SK-N-SH (cell line): Measurements from ENCODE around the gene ZC3H7A. TPM values are rescaled to one million over a fixed set of nuclear protein-coding genes. Genes with fewer than 3 reads are reported as not detected.

Experiments
- CTCF ChIA-PET: fragments of 300-600, 350-600 bp; formaldehyde crosslinking; extraction: SDS; loops from one replicate; lab custom pipeline; 2021; lab: Yijun Ruan, JAX
- POLR2A ChIA-PET: fragments of 350-600 bp; sonication (Branson Sonifier 250); formaldehyde crosslinking; extraction: SDS; loops from one replicate; lab custom pipeline; 2020; ENCODE audit warnings: antibody characterized with exemption, inconsistent platforms; lab: Yijun Ruan, JAX
- DNase-seq: peaks from one replicate; pipeline ENCODE4 v3.0.0; 2012
- H2AFZ ChIP-seq: fragments of 200-600 bp; sonication (generic); 2 replicates; pipeline ENCODE4 v1.8.1; 2016; ENCODE audit warnings: antibody characterized with exemption, mild to moderate bottlenecking, low read depth
- H3F3A ChIP-seq: fragments of 200-600 bp; sonication (generic); replicated peaks from 2 replicates; pipeline ENCODE3; 2016; ENCODE audit warnings: antibody characterized with exemption, mild to moderate bottlenecking; ENCODE audit not compliant: insufficient read depth
- H3K27ac ChIP-seq, 2 experiments: fragments of 200-500 bp in 1 of 2; fragments of 200-600 bp in 1 of 2; sonication (Bioruptor generic) in 1 of 2; sonication (generic), shearing (Covaris generic) in 1 of 2; 2 replicates each; pipeline versions ENCODE4 v1.5.1 to v1.6.1; 2014 to 2016; ENCODE audit warnings: low read depth in 2 of 2, inconsistent platforms in 1 of 2, low read length in 1 of 2, mild to moderate bottlenecking in 1 of 2, mixed read lengths in 1 of 2
- H3K27me3 ChIP-seq: fragments of 200-600 bp; sonication (generic), shearing (Covaris generic); 2 replicates; pipeline ENCODE4 v1.6.1; 2016; ENCODE audit warnings: mixed run types; ENCODE audit not compliant: insufficient read depth
- H3K36me3 ChIP-seq, 2 experiments: fragments of 200-500 bp in 1 of 2; fragments of 200-600 bp in 1 of 2; sonication (Bioruptor generic) in 1 of 2; sonication (generic) in 1 of 2; replicated peaks in 1 of 2; 2 replicates each; pipeline versions ENCODE3 to v1.5.1; 2014 to 2016; ENCODE audit warnings: low read length in 1 of 2, mild to moderate bottlenecking in 1 of 2; ENCODE audit not compliant: insufficient read depth in 2 of 2, control insufficient read depth in 1 of 2
- H3K4me1 ChIP-seq, 2 experiments: fragments of 200-500 bp in 1 of 2; fragments of 200-600 bp in 1 of 2; sonication (Bioruptor generic) in 1 of 2; sonication (generic), shearing (Covaris generic) in 1 of 2; 2 replicates each; pipeline versions ENCODE4 v1.5.1 to v1.6.1; 2014 to 2016; ENCODE audit warnings: low read depth in 1 of 2, low read length in 1 of 2, mixed run types in 1 of 2; ENCODE audit not compliant: insufficient read depth in 2 of 2, control insufficient read depth in 1 of 2
- H3K4me2 ChIP-seq: fragments of 200-600 bp; sonication (generic), shearing (Covaris generic); 2 replicates; pipeline ENCODE4 v1.6.1; 2017; ENCODE audit warnings: mixed run types
- H3K4me3 ChIP-seq, 2 experiments: fragments of 200-500 bp in 1 of 2; fragments of 200-600 bp in 1 of 2; sonication (Bioruptor generic) in 1 of 2; sonication (generic), shearing (Covaris generic) in 1 of 2; 2 replicates each; pipeline versions ENCODE4 v1.5.1 to v1.8.1; 2014 to 2016; ENCODE audit warnings: low read depth in 2 of 2, inconsistent platforms in 1 of 2, low read length in 1 of 2, mild to moderate bottlenecking in 1 of 2, mixed read lengths in 1 of 2, moderate library complexity in 1 of 2
- H3K79me2 ChIP-seq: fragments of 200-600 bp; sonication (generic); 2 replicates; pipeline ENCODE4 v1.8.1; 2017; ENCODE audit warnings: mild to moderate bottlenecking; ENCODE audit not compliant: insufficient read depth
- H3K9ac ChIP-seq: fragments of 200-600 bp; sonication (generic); 2 replicates; pipeline ENCODE4 v1.6.1; 2017; ENCODE audit warnings: mixed run types
- H3K9me2 ChIP-seq: fragments of 200-600 bp; sonication (generic); 2 replicates; pipeline ENCODE4 v1.6.1; 2017; ENCODE audit warnings: mixed run types
- H3K9me3 ChIP-seq: fragments of 200-600 bp; sonication (generic); 2 replicates; pipeline ENCODE4 v1.6.1; 2017; ENCODE audit warnings: mixed run types, mild to moderate bottlenecking, moderate library complexity
- H4K20me1 ChIP-seq: fragments of 200-600 bp; sonication (generic); 2 replicates; pipeline ENCODE4 v1.6.1; 2017; ENCODE audit warnings: mild to moderate bottlenecking, mixed run types; ENCODE audit not compliant: insufficient read depth
- EP300 ChIP-seq, 2 experiments: IDR thresholded peaks; 2 replicates each; pipeline versions ENCODE4 v1.4.0 to v1.6.1; 2012; ENCODE audit warnings: borderline replicate concordance in 1 of 2, low read depth in 1 of 2, low read length in 1 of 2
- FOXJ3 ChIP-seq: sonication (generic); formaldehyde crosslinking; IDR thresholded peaks from 2 replicates; pipeline ENCODE4 v1.5.1; 2020; ENCODE audit warnings: mild to moderate bottlenecking, missing genetic modification reagents
- GABPA ChIP-seq: IDR thresholded peaks from 2 replicates; pipeline ENCODE4 v1.4.0; 2012; ENCODE audit warnings: low read depth, mild to moderate bottlenecking
- JUND ChIP-seq: IDR thresholded peaks from 2 replicates; pipeline ENCODE4 v1.4.0; 2012
- RAD21 ChIP-seq: IDR thresholded peaks from 2 replicates; pipeline ENCODE4 v1.6.1; 2012; ENCODE audit warnings: mild to moderate bottlenecking, low read length
- RCOR1 ChIP-seq: fragments of 150-350 bp; IDR thresholded peaks from 2 replicates; pipeline ENCODE4 v1.6.1; 2017; ENCODE audit warnings: antibody characterized with exemption, low read length
- RFX5 ChIP-seq: IDR thresholded peaks from 2 replicates; pipeline ENCODE4 v1.6.1; 2012; ENCODE audit warnings: mild to moderate bottlenecking, improper control_type of control experiment, low read length
- TEAD4 ChIP-seq: IDR thresholded peaks from 2 replicates; pipeline ENCODE4 v1.4.0; 2012; ENCODE audit warnings: mild to moderate bottlenecking, borderline replicate concordance; ENCODE audit not compliant: insufficient read depth
- WGBS: methylation state at CpG from one replicate; pipeline ENCODE4 v1.1.6; 2017; ENCODE audit warnings: low lambda C conversion rate; 5-methylcytosine and 5-hydroxymethylcytosine counted together
- polyA plus RNA-seq, 3 experiments: library from polyadenylated mRNA; depleted of rRNA; stranded (reverse); fragments of >200 nt; gene quantifications; 2 replicates each; pipeline ENCODE4 v1.2.3, GENCODE V29; 2012
- TF ChIP-seq, protein P1 (sequence below): IDR thresholded peaks from 2 replicates; pipeline ENCODE4 v1.6.1; 2012; ENCODE audit warnings: mild to moderate bottlenecking, low read depth, low read length, moderate library complexity
- TF ChIP-seq, protein P2 (sequence below): fragments of 200-600 bp; sonication (generic); IDR thresholded peaks from 2 replicates; pipeline ENCODE4 v1.6.1; 2017; ENCODE audit warnings: antibody characterized with exemption, mild to moderate bottlenecking, moderate library complexity
- TF ChIP-seq, protein P3 (sequence below): IDR thresholded peaks from 2 replicates; pipeline ENCODE4 v1.4.0; 2012; ENCODE audit warnings: low read depth, borderline replicate concordance
- TF ChIP-seq, protein P4 (sequence below): IDR thresholded peaks from 2 replicates; pipeline ENCODE4 v1.4.0; 2012; ENCODE audit warnings: low read depth
- TF ChIP-seq, protein P5 (sequence below): fragments of 150-350 bp; IDR thresholded peaks from 2 replicates; pipeline ENCODE4 v1.6.1; 2017; ENCODE audit warnings: antibody characterized with exemption, low read length, low read depth, borderline replicate concordance

The ZC3H7A gene
- polyA plus RNA-seq, 1 of the 3 experiments (the other 2 are of a cell fraction), result 31.9 TPM

DNA sequence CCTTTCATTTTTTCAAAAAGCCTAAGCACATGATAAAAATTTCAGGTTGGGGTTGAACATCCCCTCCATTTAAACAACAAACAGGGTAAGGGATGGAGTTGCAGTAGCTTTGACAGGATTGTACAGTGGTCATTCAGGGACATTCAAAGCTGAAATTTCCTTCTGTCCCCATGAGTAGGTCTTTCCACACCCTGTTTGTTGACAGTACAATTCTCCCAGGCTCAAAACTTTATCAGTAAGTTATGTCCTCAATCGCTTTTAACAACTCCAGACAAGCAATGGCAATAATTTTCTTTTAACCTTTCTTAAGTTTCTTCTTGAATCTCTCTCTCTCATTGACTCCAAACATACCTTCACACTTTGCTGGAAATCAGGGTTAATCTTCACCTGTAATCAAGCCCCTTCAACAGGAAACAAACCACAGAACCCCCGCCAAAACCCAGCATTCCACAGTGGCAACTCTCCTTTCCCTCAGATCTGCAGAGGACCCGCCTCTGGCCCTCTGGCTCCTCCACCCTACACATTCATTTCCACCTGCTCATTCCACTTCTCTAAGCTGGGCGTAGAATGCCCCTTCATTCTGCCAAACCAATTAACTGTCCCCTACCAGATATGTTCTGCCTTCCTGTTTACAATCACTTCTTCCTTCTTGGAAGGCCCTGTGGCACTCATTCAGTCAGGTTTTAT lies 75.1 kb downstream of the ZC3H7A start:
- no peaks in the 10 kb centered on the region for H4K20me1 ChIP-seq
- DNase-seq, result no peak
- CTCF ChIA-PET, result interaction anchor here (1.3 to 4.7 kb wide), 2 partner anchors 7 to 326 kb away, joined by 7 to 29 read pairs; no protein-coding TSS in a partner anchor

DNA sequence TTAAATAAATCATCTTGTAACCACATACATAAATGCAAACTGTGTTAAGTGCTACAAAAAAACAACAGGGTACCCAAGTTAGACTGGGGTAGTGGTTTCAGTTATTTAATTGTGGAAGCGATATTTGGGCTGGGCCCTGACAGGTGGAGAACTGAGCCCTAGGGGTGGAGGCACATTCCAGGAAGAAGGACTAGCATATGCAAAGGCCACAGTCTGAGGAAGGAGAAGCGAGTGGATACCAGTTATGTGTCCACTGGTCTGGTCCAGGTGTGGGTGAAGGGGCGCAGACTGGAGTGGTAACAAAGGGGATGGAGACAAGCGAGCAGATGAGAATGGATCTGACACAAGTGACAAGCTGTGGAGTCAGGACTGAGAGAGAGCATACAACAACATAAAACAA lies 77.3 kb downstream of the ZC3H7A start:
- Histone ChIP-seq H3K9me2 (no peaks in the 10 kb centered on the region), H3K27ac (no peak overlapping the region), H3K4me1 (peaks cover 0 to 4% of the 10 kb centered on the region in 2 experiments; a peak in 1 of 4 replicates), H3K9me3 (no peaks in the 10 kb centered on the region)
- ChIA-PET CTCF (interaction anchor here (2.2 kb wide), 1 partner anchor 323 kb away, joined by 14 read pairs; no protein-coding TSS in a partner anchor), POLR2A (no interaction called here)
- TF ChIP-seq, protein P1, sequence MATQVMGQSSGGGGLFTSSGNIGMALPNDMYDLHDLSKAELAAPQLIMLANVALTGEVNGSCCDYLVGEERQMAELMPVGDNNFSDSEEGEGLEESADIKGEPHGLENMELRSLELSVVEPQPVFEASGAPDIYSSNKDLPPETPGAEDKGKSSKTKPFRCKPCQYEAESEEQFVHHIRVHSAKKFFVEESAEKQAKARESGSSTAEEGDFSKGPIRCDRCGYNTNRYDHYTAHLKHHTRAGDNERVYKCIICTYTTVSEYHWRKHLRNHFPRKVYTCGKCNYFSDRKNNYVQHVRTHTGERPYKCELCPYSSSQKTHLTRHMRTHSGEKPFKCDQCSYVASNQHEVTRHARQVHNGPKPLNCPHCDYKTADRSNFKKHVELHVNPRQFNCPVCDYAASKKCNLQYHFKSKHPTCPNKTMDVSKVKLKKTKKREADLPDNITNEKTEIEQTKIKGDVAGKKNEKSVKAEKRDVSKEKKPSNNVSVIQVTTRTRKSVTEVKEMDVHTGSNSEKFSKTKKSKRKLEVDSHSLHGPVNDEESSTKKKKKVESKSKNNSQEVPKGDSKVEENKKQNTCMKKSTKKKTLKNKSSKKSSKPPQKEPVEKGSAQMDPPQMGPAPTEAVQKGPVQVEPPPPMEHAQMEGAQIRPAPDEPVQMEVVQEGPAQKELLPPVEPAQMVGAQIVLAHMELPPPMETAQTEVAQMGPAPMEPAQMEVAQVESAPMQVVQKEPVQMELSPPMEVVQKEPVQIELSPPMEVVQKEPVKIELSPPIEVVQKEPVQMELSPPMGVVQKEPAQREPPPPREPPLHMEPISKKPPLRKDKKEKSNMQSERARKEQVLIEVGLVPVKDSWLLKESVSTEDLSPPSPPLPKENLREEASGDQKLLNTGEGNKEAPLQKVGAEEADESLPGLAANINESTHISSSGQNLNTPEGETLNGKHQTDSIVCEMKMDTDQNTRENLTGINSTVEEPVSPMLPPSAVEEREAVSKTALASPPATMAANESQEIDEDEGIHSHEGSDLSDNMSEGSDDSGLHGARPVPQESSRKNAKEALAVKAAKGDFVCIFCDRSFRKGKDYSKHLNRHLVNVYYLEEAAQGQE, result no peak
- TF ChIP-seq, protein P2, sequence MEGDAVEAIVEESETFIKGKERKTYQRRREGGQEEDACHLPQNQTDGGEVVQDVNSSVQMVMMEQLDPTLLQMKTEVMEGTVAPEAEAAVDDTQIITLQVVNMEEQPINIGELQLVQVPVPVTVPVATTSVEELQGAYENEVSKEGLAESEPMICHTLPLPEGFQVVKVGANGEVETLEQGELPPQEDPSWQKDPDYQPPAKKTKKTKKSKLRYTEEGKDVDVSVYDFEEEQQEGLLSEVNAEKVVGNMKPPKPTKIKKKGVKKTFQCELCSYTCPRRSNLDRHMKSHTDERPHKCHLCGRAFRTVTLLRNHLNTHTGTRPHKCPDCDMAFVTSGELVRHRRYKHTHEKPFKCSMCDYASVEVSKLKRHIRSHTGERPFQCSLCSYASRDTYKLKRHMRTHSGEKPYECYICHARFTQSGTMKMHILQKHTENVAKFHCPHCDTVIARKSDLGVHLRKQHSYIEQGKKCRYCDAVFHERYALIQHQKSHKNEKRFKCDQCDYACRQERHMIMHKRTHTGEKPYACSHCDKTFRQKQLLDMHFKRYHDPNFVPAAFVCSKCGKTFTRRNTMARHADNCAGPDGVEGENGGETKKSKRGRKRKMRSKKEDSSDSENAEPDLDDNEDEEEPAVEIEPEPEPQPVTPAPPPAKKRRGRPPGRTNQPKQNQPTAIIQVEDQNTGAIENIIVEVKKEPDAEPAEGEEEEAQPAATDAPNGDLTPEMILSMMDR, result no peak
- TF ChIP-seq FOXJ3 (CRISPR knock-in tag), result no peak
- no peak for TF ChIP-seq JUND
- TF ChIP-seq, all 33 proteins: peak for 0
- Histone ChIP-seq H3K4me3 (no peak overlapping the region), H2AFZ (no peak overlapping the region), H3K79me2 (peaks cover 12% of the 10 kb centered on the region), H3K36me3 (peaks cover 26 to 68% of the 10 kb centered on the region in 2 experiments), H3K9ac (no peak overlapping the region), H3F3A (peaks cover 10% of the 10 kb centered on the region), H4K20me1 (no peaks in the 10 kb centered on the region), H3K4me2 (no peak overlapping the region), H3K27me3 (no peaks in the 10 kb centered on the region)
- WGBS, result 100% methylated on average over 4 of the region's 4 CpGs
- no peak for DNase-seq

More for the DNA sequence above, 75.1 kb downstream of the ZC3H7A start:
- WGBS, result 95% methylated on average over 4 of the region's 4 CpGs
- Histone ChIP-seq H3K4me1 (peaks cover 0 to 4% of the 10 kb centered on the region in 2 experiments; a peak in 1 of 4 replicates), H3K9me3 (no peaks in the 10 kb centered on the region), H3K27me3 (no peaks in the 10 kb centered on the region), H3K9ac (no peak overlapping the region), H3K27ac (no peak overlapping the region), H3F3A (no peaks in the 10 kb centered on the region), H3K36me3 (peaks cover 27 to 73% of the 10 kb centered on the region in 2 experiments), H3K9me2 (no peaks in the 10 kb centered on the region), H3K4me2 (no peak overlapping the region)
- no peak for TF ChIP-seq GABPA
- TF ChIP-seq, protein P3, sequence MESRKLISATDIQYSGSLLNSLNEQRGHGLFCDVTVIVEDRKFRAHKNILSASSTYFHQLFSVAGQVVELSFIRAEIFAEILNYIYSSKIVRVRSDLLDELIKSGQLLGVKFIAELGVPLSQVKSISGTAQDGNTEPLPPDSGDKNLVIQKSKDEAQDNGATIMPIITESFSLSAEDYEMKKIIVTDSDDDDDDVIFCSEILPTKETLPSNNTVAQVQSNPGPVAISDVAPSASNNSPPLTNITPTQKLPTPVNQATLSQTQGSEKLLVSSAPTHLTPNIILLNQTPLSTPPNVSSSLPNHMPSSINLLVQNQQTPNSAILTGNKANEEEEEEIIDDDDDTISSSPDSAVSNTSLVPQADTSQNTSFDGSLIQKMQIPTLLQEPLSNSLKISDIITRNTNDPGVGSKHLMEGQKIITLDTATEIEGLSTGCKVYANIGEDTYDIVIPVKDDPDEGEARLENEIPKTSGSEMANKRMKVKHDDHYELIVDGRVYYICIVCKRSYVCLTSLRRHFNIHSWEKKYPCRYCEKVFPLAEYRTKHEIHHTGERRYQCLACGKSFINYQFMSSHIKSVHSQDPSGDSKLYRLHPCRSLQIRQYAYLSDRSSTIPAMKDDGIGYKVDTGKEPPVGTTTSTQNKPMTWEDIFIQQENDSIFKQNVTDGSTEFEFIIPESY, result no peak
- TF ChIP-seq, protein P4, sequence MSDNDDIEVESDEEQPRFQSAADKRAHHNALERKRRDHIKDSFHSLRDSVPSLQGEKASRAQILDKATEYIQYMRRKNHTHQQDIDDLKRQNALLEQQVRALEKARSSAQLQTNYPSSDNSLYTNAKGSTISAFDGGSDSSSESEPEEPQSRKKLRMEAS, result no peak
- TF ChIP-seq RCOR1, result no peak
- TF ChIP-seq, protein P5, sequence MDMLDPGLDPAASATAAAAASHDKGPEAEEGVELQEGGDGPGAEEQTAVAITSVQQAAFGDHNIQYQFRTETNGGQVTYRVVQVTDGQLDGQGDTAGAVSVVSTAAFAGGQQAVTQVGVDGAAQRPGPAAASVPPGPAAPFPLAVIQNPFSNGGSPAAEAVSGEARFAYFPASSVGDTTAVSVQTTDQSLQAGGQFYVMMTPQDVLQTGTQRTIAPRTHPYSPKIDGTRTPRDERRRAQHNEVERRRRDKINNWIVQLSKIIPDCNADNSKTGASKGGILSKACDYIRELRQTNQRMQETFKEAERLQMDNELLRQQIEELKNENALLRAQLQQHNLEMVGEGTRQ, result no peak
- no peak for TF ChIP-seq RFX5
- TF ChIP-seq RAD21, result no peak
- TF ChIP-seq EP300 (IDR thresholded peaks at IDR 0.05; ENCODE audit: borderline replicate concordance in 1 of 2, low read depth in 1 of 2, low read length in 1 of 2), result no peak
- no peak for TF ChIP-seq TEAD4
- TF ChIP-seq, all 33 proteins: peak for 0
- POLR2A ChIA-PET, result no interaction called here
- H3K4me3 ChIP-seq, result no peak overlapping the region
- peaks cover 31% of the 10 kb centered on the region for H3K79me2 ChIP-seq
- H2AFZ ChIP-seq, result no peak overlapping the region
